Common myeloid progenitor, CD34-positive (primary cell): ENCODE data around the gene KCNK5.

Experiments used
- CTCF ChIA-PET: fragments of 350-600 bp; sonication (Branson Sonifier 250); formaldehyde crosslinking; loops from one replicate; lab custom pipeline; 2021; ENCODE audit warnings: antibody characterized with exemption; lab: Charles Lee
- POLR2A ChIA-PET: fragments of 350-600 bp; sonication (Branson Sonifier 250); formaldehyde crosslinking; loops from one replicate; lab custom pipeline; 2021; ENCODE audit warnings: antibody characterized with exemption; lab: Charles Lee
- DNase-seq, 3 donors: peaks; one replicate each; pipeline versions ENCODE4 v3.0.0 to v3.0.0-alpha.2; 2013
- H3K27ac ChIP-seq, 2 experiments: 1 replicate in 1 of 2; 2 replicates in 1 of 2; pipeline ENCODE4 v1.7.0; 2013; ENCODE audit warnings: inconsistent platforms in 2 of 2, low read length in 2 of 2, mild to moderate bottlenecking in 2 of 2, low read depth in 1 of 2, moderate library complexity in 1 of 2; ENCODE audit not compliant: severe bottlenecking in 2 of 2, insufficient read depth in 1 of 2, poor library complexity in 1 of 2
- H3K27me3 ChIP-seq, 5 experiments: replicated peaks in 2 of 5; 1 replicate in 3 of 5; 2 replicates in 2 of 5; pipeline versions ENCODE4 v1.6.1 to v1.7.0; 2013; ENCODE audit warnings: low read length in 4 of 5, mild to moderate bottlenecking in 2 of 5, moderate library complexity in 2 of 5, inconsistent platforms in 1 of 5; ENCODE audit not compliant: insufficient read depth in 5 of 5, control insufficient read depth in 4 of 5
- H3K36me3 ChIP-seq, 4 experiments: 1 replicate in 2 of 4; 2 replicates in 2 of 4; pipeline versions ENCODE4 v1.6.1 to v1.7.0; 2013; ENCODE audit warnings: low read length in 3 of 4, control low read depth in 1 of 4, mild to moderate bottlenecking in 1 of 4; ENCODE audit not compliant: control insufficient read depth in 4 of 4, insufficient read depth in 4 of 4
- H3K4me1 ChIP-seq, 4 experiments: 1 replicate in 3 of 4; 2 replicates in 1 of 4; pipeline versions ENCODE4 v1.6.1 to v1.7.1; 2013; ENCODE audit warnings: low read length in 3 of 4, mild to moderate bottlenecking in 3 of 4, control low read depth in 1 of 4, inconsistent platforms in 1 of 4, moderate library complexity in 1 of 4; ENCODE audit not compliant: control insufficient read depth in 4 of 4, insufficient read depth in 4 of 4; ENCODE audit errors: control extremely low read depth in 1 of 4
- H3K4me3 ChIP-seq, 7 experiments: 1 replicate in 4 of 7; 2 replicates in 3 of 7; pipeline versions ENCODE4 v1.5.1 to v1.7.0; 2013; ENCODE audit warnings: mild to moderate bottlenecking in 7 of 7, low read length in 6 of 7, moderate library complexity in 6 of 7, inconsistent platforms in 2 of 7, low read depth in 2 of 7, control low read depth in 1 of 7; ENCODE audit not compliant: insufficient read depth in 4 of 7, control insufficient read depth in 1 of 7; ENCODE audit errors: extremely low read depth in 1 of 7
- H3K9me3 ChIP-seq, 5 experiments: 1 replicate in 4 of 5; 2 replicates in 1 of 5; pipeline versions ENCODE4 v1.6.1 to v1.7.1; 2013; ENCODE audit warnings: low read length in 4 of 5, mild to moderate bottlenecking in 2 of 5, inconsistent platforms in 1 of 5, low read depth in 1 of 5, moderate library complexity in 1 of 5; ENCODE audit not compliant: control insufficient read depth in 4 of 5, insufficient read depth in 2 of 5; ENCODE audit errors: control extremely low read depth in 1 of 5
- WGBS: methylation state at CpG from one replicate; pipeline ENCODE4 v1.1.5; 2013; ENCODE audit not compliant: insufficient coverage; 5-methylcytosine and 5-hydroxymethylcytosine counted together

Gene KCNK5

GRCh38 chr6:39167321-39167720, 62.0 kb downstream of the KCNK5 start:
- WGBS, result 85% methylated on average over 2 of the region's 5 CpGs
- Histone ChIP-seq H3K36me3 (no peaks in the 10 kb centered on the region), H3K27ac (no peak overlapping the region), H3K4me1 (peaks cover 0 to 6% (median 3%) of the 10 kb centered on the region in 4 experiments), H3K9me3 (peaks cover 0 to 11% (median 3%) of the 10 kb centered on the region in 5 experiments), H3K4me3 (no peak overlapping the region), H3K27me3 (peaks cover 0 to 13% (median 0%) of the 10 kb centered on the region in 5 experiments)
- no peak for DNase-seq
- ChIA-PET POLR2A (interaction anchor here (1.4 kb wide), 1 partner anchor 141 kb away, joined by 3 read pairs; no protein-coding TSS in a partner anchor), CTCF (interaction anchor here (0.6 to 11.4 kb wide), 19 partner anchors 10 to 731 kb away, joined by 3 to 251 read pairs (median 6); partner anchors contain the start of gene KCNK17)

GRCh38 chr6:39166912-39167290, 62.4 kb downstream of the KCNK5 start:
- Histone ChIP-seq H3K9me3 (peaks cover 0 to 10% (median 3%) of the 10 kb centered on the region in 5 experiments), H3K4me3 (no peak overlapping the region), H3K27me3 (peaks cover 0 to 13% (median 0%) of the 10 kb centered on the region in 5 experiments), H3K4me1 (peaks cover 0 to 6% (median 1%) of the 10 kb centered on the region in 4 experiments), H3K36me3 (no peaks in the 10 kb centered on the region), H3K27ac (no peak overlapping the region)
- ChIA-PET POLR2A (interaction anchor here (1.4 kb wide), 1 partner anchor 141 kb away, joined by 3 read pairs; no protein-coding TSS in a partner anchor), CTCF (interaction anchor here (0.6 to 11.4 kb wide), 18 partner anchors 10 to 732 kb away, joined by 3 to 251 read pairs (median 6); partner anchors contain the start of gene KCNK17)
- DNase-seq, result no peak
- WGBS, result 97% methylated on average over 4 of the region's 5 CpGs

GRCh38 chr6:39166189-39166911, 62.9 kb downstream of the KCNK5 start:
- H3K4me3 ChIP-seq, result no peak overlapping the region
- peak; percentile 73 to 89 (median 86) for DNase-seq
- peaks cover 0 to 5% (median 1%) of the 10 kb centered on the region in 5 experiments for H3K9me3 ChIP-seq
- H3K4me1 ChIP-seq, result peaks cover 0 to 6% (median 1%) of the 10 kb centered on the region in 4 experiments
- POLR2A ChIA-PET, result no interaction called here
- CTCF ChIA-PET, result interaction anchor here (0.6 to 11.4 kb wide), 26 partner anchors 10 to 732 kb away, joined by 3 to 251 read pairs (median 4); partner anchors contain the start of genes KCNK17 and SAYSD1
- H3K36me3 ChIP-seq, result no peaks in the 10 kb centered on the region
- peaks cover 0 to 13% (median 0%) of the 10 kb centered on the region in 5 experiments for H3K27me3 ChIP-seq
- whole genome bisulfite sequencing, result 33% methylated on average over 20 of the region's 20 CpGs
- no peak overlapping the region for H3K27ac ChIP-seq

- peak in 2 of 3 donors; percentile 42 to 47 for DNase-seq
- no peaks in the 10 kb centered on the region for H3K9me3 ChIP-seq
- WGBS, result 48% methylated on average over 3 of the region's 3 CpGs
- ChIA-PET POLR2A (no interaction called here), CTCF (interaction anchor here (0.6 to 3.0 kb wide), 8 partner anchors 10 to 160 kb away, joined by 3 to 12 read pairs (median 4); no protein-coding TSS in a partner anchor)
- H3K36me3 ChIP-seq, result no peaks in the 10 kb centered on the region
- H3K4me1 ChIP-seq, result peaks cover 0 to 21% (median 8%) of the 10 kb centered on the region in 4 experiments
- no peak overlapping the region for H3K27ac ChIP-seq
- no peaks in the 10 kb centered on the region for H3K27me3 ChIP-seq
- H3K4me3 ChIP-seq, result no peak overlapping the region
These were observed 71.8 kb downstream of the KCNK5 start for GRCh38 chr6:39157511-39157910.

DNA sequence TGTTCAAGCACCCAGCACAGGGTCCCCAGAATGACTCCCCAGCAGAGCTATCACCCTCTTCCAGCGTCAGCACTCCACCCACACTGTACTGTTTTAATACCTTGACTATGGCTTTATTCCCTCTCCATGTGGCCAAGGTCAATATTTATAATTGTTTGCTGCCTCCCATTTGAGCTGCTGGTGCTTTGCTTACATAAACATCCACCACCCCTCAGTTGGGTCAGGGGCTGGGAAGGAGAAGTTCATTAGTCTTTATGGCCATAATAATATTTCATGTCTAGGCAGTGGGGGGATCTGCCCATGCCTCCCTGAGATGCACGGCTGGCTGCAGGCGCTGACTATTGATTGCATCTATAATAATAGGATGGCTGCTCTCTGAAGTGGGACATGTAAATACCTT, 72.5 kb downstream of the KCNK5 start:
- Histone ChIP-seq H3K9me3 (no peaks in the 10 kb centered on the region), H3K4me3 (no peak overlapping the region), H3K27ac (no peak overlapping the region), H3K27me3 (no peaks in the 10 kb centered on the region), H3K4me1 (peaks cover under 1 to 28% (median 15%) of the 10 kb centered on the region in 4 experiments), H3K36me3 (no peaks in the 10 kb centered on the region)
- CTCF ChIA-PET, result interaction anchor here (1.2 to 3.0 kb wide), 4 partner anchors 10 to 160 kb away, joined by 3 to 12 read pairs (median 5); no protein-coding TSS in a partner anchor
- WGBS, result 100% methylated on average over 3 of the region's 3 CpGs
- DNase-seq, result no peak
- POLR2A ChIA-PET, result no interaction called here

- 100% methylated on average over 1 of the region's 4 CpGs for WGBS
- CTCF ChIA-PET, result no interaction called here
These were observed 74.6 kb downstream of the KCNK5 start for GRCh38 chr6:39154705-39155104.

More at GRCh38 chr6:39154705-39155104, 74.6 kb downstream of the KCNK5 start:
- no peak overlapping the region for H3K27ac ChIP-seq
- peaks cover 3 to 41% (median 19%) of the 10 kb centered on the region in 4 experiments for H3K4me1 ChIP-seq
- no peak overlapping the region for H3K4me3 ChIP-seq
- POLR2A ChIA-PET, result no interaction called here
- no peaks in the 10 kb centered on the region for H3K27me3 ChIP-seq
- DNase-seq, result no peak
- no peaks in the 10 kb centered on the region for H3K36me3 ChIP-seq
- H3K9me3 ChIP-seq, result no peaks in the 10 kb centered on the region
